GM18519 (cell line): Measurements from ENCODE around the gene CLCNKB.
"Not testable (repeated sequence)": the region's sequence is repeated elsewhere in the genome, so short reads cannot be mapped to it uniquely, and the experiment has no call there.

Experiments used
- ATAC-seq: cut with Tn5 transposase; IDR thresholded peaks from one replicate; pipeline ENCODE4 v1.9.1; 2021; ENCODE audit warnings: mild to moderate bottlenecking, moderate library complexity; ENCODE audit not compliant: unreplicated experiment, low FRiP score

The CLCNKB gene

DNA sequence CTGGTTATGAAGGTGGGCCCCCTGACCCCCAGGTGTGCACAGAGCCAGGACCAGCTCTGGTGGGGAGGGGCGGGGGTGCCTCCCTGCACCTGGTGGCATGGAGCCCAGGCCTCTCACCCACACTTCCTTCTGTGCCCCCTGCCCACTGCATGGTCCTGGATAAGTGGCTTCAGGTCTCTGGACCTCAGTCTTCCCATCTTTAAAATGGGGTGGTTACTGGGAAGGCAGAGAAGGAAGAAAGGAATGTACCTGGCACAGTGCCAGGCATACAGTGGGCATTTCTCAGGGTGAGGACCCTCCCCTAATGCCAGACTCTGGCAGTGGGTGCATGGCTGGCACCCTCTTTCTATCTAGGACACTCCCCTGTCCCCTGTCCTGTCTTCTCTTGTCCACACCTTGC, 14.3 kb upstream of the CLCNKB start:
- ATAC-seq = no peak

DNA sequence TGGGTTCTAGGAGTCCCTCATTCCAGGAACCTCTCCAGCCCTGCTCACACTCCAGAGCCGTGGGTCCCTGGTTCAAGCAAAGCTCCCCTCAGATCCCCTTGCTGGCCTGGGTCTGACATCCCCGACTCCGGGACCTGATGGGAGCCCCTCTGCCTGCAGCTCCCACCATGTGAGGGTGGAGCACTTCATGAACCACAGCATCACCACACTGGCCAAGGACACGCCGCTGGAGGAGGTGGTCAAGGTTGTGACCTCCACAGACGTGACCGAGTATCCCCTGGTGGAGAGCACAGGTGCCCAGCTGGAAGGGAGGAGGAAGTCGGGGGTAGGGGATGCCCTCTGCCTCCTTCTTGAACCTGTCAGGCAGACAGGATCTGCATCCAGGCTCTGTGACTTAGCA, 12.0 kb upstream of the CLCNKB start:
- ATAC-seq = no peak

DNA sequence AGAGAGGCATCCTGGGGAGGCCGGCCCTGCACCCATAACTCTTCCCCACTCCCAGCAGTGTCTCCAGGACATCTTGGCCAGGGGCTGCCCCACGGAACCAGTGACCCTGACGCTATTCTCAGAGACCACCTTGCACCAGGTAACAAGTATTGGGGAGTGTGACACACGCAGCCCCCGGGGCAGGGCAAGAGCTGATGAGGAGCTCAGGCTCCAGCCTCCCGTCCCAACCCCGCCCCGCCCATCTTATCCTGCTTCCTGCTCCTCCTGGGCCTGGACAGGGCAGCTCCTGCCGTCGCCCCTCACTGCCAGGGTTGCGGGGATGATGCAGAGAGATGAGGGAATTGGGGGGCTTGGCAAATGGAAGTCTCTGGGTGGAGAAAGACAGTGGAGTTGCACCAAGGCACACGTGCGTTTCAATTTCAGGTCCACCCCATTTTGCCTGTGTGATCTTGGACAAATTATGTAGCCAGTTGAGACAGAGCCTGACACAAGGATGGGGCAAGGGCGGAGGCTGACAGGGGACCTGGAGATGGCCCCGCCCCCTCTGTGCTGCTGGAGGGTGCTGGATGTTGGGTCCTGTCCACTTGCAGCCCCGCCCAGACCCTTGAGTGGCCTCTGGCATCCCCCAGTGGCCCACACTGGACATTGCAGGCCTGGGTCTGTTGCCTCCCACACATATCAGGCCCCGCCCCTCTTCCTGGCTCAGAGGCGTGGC, 11.0 kb upstream of the CLCNKB start:
- ATAC-seq = no peak

DNA sequence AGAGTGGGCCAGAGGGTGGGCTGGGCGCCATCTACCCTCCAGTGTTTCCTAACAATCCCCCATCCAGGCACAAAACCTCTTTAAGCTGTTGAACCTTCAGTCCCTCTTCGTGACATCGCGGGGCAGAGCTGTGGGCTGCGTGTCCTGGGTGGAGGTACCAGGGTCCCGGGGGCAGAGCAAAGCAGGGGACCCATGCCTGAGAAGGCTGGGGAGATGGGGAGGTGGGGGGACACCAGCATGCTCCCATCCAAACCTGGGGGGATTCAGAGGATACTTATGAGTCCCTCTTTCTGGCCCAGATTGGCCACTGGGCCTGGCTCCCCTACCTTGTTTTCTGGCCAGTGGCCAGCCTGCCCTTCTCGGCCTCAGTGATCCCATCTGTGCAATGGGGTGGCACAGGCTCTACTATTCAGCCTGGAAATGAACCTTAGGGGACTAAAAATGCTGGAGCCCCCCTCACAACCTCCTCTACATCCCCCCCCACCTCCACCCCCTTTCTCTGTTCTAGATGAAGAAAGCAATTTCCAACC, 10.4 kb upstream of the CLCNKB start:
- ATAC-seq = not testable (repeated sequence)

DNA sequence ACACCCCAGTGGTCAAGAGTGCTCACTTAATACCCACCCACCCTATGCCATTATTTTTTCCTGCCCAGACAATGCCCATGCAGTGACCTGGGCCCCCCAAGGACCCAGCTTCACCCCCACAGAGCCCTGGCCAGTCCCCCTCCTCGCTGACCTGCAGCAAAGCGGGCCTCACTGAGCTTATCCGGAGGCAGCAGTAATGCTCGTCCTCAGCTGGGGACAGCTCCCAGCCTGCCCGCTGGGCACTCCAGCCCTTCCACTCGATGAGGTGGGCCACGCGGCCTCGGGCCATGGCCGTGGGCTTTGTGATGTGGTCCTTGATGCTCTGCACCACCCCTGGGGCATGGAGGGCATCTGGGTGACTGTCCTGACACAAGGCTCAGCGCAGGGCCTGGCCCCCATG, 7.1 kb upstream of the CLCNKB start:
- ATAC-seq = not testable (repeated sequence)

DNA sequence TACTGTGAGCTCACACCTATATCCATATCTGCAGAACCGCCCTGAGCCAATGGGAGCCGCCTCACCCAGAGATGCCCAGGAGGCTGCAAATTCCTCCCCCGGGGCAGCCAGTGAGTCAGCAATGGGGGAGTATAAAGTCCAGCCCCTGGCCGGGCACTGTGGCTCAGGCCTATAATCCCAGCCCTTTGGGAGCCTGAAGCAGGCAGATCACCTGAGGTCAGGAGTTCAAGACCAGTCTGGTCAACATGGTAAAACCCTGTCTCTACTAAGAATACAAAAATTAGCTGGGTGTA, 5.0 kb upstream of the CLCNKB start:
- ATAC-seq = no peak

DNA sequence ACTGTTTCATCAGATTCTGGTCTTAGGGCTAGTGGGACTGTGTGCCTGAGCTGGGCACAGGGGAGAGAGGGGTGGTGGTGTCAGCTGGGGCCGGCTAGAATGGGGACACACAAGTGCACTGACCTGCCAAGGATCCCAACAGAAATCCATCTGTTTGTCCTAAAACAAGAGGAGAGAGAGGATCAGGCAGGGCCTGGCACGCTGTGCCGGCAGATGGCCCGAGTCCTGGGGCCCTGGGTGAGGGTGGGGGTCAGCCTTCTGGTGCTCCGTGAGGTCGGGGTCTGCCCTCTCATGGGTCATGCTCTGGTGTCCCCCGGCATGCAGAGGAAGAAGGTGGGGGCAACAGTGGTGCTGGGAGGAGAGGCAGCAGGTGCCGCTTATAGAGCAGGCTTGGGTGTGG, 3.7 kb upstream of the CLCNKB start:
- not testable (repeated sequence) for ATAC-seq

DNA sequence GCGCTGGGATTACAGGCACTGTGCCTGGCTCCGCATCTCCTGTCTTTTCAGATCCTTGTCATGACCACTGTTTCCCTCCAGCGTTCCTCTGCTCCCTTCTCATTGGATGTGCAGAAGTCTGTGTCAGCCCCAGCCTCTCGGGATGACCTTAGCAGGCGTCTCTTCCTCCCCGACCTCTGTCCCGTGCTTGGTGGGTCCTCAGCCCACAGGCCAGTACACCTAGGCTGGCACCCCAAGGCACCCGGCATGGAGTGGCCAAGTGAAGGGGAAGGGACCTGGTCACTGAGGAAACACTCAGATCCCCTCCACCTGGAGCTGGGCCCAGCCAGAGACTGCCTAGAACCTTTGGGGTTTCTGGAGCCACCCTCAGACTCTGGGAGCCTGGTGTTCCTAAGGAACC, 2.4 kb upstream of the CLCNKB start:
- no peak for ATAC-seq

DNA sequence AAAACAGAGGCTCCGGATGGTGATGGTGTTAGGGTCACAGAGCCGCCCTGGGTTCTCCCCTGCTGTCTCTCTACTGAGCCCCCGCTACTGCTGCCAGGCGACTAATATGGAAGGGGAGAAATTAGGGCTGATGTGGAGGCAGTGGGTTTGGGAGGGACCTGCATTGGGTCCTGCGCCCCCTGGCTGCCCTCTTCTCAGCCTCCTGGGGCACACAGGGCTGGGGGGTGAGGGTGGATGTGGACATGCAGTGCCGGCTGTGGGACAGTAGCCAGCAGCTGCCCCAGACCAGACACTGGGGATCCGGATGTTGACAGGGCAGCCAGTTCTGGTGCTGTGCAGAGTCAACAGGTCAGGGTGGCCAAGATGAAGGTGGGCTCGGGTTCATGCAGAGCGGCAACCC, 1.5 kb upstream of the CLCNKB start:
- ATAC-seq = no peak

DNA sequence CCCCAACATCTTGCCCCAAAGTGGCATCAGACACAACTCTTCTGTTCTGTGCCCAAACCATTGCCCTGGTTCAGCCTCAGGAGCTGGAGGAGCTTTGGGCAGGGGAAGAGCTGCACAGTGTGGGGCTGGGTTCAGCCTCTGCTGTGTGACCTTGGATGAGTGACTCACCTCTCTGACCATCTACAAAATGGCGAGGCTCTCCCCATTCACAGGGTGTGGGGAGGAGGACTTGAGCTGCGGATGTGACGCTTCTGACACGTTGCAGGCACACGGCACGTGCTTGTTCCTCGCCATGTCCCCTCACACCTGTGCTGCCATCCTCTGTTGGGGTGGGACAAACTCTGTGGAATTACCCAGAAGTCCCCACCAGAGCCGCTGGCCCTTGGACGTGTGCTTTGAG, 928 bp upstream of the CLCNKB start:
- not testable (repeated sequence) for ATAC-seq

DNA sequence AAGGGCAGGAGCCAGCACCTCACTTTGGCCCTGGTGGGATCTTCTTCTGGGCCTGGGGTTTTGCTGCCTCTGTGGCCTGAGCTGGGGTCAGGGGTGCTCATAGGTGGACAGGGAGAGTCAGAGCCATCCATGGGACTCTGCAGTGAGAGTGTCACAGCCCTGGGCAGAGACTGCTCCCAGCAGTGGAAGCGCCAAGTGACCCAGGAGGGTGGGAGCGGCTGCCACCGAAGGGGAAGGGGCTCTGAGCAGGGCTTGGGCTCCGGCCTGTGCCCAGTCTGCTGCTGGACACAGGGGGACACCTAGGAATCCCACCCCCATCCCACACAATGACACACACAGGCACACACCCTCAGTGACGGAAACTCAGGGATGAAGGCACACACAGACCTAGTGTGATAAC, 368 bp downstream of the CLCNKB start:
- no peak for ATAC-seq

DNA sequence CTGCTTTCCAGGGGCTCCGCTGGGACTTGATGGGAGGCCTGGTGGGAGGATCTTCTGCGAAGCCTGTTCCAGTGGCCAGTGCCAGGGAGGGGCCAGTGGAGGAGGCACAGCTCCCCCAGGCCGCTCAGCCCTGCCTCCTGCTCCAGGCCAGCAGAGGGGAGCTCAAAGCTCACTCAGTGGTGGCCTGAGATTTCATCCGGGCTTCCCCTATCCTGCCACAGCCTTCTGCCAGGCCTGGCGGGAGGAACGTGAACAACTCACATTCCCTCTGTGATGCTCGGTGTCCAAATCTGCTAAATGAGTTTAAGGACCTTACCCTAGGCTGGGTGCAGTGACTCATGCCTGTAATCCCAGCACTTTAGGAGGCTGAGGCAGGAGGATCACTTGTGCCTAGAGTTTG, 3.3 kb downstream of the CLCNKB start:
- ATAC-seq = no peak

DNA sequence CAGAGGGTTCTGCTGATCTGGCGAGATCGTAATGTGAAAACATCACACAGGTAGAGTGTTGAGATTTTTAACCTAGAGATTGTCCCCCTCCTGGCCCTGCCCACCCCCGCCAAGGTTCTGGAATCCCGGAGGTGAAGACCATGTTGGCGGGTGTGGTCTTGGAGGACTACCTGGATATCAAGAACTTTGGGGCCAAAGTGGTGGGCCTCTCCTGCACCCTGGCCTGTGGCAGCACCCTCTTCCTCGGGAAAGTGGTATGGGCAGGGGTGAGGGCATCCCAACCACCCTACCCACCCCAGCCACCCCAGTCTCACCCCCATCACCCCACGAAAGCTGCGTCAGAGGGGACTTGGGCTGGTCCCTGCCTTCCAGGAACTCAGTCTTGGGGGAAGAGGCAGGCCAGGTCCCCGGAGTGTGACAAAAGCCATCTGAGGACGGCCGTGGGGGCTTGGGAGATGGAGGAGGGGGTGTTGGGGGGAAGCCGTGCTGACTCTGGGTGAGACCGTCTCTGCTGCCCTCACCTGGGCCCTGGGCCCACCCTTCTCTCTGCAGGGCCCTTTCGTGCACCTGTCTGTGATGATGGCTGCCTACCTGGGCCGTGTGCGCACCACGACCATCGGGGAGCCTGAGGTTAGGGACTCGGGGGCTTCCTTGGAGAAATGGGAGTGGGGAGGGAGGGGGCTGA, 4.4 kb downstream of the CLCNKB start:
- no peak for ATAC-seq

DNA sequence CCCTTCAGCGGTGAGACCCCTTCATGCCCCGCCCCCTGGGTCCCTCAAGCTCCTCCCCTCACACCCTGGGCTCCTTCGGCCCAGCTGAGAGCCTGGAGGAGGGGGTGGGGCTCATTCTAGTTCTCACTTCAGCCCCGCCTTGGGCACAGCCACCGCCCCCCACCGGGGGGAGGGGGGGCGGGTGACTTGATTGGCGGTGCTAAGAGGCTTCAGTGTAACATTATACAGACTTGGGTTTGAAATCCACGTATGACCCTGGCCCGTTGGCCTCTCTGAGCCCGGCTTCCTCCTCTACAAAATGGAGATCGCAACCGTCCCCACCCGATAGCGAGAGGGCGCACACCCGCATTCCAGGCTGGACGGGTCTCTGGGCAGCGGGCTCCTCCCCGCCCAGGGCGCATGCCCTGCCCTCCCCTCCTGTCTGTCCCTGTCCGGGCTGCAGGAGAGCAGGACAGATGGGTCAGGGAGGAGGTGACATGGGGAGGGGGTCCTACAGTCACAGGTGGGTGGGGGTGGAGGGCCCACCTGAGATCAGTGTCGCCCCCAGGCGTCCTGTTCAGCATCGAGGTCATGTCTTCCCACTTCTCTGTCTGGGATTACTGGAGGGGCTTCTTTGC, 5.1 kb downstream of the CLCNKB start:
- no peak for ATAC-seq

DNA sequence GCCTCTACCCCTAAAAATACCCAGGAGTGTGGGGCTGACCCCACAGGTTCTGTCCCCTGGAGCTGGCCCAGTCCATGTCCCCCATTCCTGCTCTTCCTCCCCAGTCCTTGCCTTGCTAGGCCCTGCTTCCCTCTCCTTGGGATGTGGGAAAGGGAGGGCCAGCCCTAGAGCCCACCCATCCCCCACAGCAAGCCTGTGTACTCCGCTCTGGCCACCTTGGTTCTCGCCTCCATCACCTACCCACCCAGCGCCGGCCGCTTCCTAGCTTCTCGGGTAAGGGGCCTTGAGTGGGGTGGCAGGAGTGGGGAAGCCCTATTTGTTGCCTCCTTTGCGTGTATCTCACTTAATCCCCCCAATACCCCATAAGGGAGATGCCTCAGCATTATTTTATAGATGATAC, 6.7 kb downstream of the CLCNKB start:
- no peak for ATAC-seq

DNA sequence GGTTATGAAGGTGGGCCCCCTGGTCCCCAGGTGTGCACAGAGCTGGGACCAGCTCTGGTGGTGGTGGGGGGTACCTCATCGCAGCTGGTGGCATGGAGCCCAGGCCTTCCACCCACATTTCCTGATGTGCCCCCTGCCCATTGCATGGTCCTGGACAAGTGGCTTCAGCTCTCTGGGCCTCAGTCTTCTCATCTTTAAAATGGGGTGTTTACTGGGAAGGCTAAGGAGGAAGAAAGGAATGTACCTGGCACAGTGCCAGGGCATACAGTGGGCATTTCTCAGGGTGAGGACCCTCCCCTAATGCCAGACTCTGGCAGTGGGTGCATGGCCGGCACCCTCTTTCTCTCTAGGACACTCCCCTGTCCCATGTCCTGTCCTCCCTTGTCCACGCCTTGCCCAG, 7.5 kb downstream of the CLCNKB start:
- no peak for ATAC-seq

DNA sequence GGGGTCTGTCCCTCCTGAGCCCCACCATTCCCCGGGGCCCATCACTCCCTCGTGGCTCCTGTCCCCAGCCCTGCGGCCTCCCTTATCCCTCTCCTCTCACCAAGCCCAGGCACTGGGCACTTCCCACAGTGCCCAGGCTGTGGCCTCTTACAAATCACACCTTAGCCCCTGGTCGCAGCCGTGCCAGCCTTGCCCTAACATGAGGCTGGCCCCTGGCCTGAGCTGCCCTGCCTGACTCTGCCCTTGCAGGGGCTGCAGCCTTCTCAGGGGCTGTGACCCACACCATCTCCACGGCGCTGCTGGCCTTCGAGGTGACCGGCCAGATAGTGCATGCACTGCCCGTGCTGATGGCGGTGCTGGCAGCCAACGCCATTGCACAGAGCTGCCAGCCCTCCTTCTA, 8.4 kb downstream of the CLCNKB start:
- not testable (repeated sequence) for ATAC-seq

DNA sequence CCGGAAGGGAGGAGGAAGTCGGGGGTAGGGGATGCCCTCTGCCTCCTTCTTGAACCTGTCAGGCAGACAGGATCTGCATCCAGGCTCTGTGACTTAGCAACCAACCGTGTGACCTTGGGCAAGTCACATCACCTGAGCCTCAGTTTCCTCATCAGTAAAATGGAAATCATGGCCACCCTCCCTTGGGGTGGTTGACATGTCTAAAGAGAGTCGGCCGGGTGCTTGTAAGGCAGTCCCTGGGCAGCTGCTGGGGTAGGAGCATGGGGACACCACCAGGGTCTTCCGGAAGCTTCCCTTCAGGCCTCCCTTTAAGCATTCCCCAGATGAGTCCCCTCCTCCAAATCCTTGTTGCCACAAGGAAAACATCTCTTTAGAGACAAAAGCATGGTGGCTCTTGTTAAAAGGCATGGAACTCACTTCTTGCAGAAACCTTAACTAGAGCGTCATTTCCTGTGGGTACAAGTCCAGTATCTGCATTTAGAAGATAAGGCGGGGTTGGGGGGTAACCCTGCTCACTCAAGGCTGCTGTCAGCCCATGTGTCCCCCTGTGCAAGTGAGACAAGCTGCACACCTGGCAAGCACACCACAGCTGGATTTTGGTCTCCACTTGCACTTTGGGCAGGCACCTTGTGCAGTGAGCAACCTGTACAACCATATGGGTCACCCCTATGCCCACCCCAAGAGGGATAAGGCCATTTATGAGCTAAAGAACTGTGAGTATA, 10.4 kb downstream of the CLCNKB start:
- no peak for ATAC-seq

DNA sequence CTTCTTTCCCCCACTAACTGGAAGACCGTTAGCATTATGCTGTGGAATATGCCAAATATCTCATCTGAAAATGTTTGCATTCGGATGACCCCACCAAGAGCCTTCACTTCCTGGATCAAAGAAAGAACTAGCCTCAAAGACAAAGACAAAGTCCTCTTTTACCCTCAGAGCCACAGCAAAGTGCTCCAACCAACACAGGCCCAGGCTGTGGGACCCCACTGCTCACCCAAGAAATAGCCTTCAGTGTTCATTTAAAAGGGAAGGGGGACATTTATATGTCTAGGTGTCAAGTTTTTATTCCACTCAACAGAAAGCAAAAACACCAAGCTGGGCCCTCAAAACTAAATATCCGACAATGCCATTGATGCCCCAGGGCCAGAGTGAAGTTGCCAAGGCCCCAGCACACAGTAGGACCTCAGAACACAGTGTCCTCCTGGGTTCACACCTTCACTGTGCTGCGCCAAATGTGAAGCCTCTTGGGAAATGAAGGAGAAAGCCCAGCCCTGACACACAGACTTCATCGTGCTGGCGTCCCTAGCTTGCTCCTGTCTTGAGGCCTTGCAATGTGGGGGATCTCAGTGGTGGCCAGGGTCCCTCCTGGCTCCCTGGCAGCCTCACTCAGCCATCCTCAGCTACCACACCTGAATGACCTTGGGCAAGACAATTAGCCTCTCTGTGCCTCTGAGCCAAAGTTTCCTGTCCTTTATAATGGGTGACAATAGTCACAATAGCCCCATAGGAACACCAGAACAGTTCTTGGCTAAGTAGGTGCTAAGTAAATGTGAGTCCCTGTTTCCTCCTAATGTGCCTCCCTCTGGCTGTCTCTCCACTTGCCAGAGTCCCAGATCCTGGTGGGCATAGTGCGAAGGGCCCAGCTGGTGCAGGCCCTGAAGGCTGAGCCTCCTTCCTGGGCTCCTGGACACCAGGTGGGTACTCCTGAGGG, 11.3 kb downstream of the CLCNKB start:
- ATAC-seq = no peak
